Osteocyte (in vitro differentiated cells): Measurements from ENCODE around the gene GRM4. TPM values are rescaled to one million over a fixed set of nuclear protein-coding genes. Genes with fewer than 3 reads are reported as not detected.

Source experiments
- DNase-seq: peaks from one replicate; pipeline ENCODE4 v3.0.0; 2021; ENCODE audit warnings: mixed read lengths; ENCODE audit not compliant: unreplicated experiment; ENCODE audit errors: extremely low spot score
- H3K27ac Mint-ChIP-seq: one replicate; pipeline ENCODE4 v1.8.0; 2021; ENCODE audit warnings: mild to moderate bottlenecking, mixed read lengths; ENCODE audit not compliant: unreplicated experiment
- H3K27me3 Mint-ChIP-seq: one replicate; pipeline ENCODE4 v1.8.0; 2021; ENCODE audit warnings: mixed read lengths; ENCODE audit not compliant: unreplicated experiment
- H3K36me3 Mint-ChIP-seq: one replicate; pipeline ENCODE4 v1.8.0; 2021; ENCODE audit warnings: mixed read lengths; ENCODE audit not compliant: unreplicated experiment
- H3K4me1 Mint-ChIP-seq: one replicate; pipeline ENCODE4 v1.8.0; 2021; ENCODE audit warnings: mixed read lengths; ENCODE audit not compliant: unreplicated experiment
- H3K4me3 Mint-ChIP-seq: one replicate; pipeline ENCODE4 v1.8.0; 2021; ENCODE audit warnings: mild to moderate bottlenecking, moderate library complexity, mixed read lengths; ENCODE audit not compliant: unreplicated experiment
- H3K9me3 Mint-ChIP-seq: one replicate; pipeline ENCODE4 v1.8.0; 2021; ENCODE audit warnings: mixed read lengths; ENCODE audit not compliant: unreplicated experiment
- CTCF ChIP-seq: fragments of 200-600 bp; sonication (generic); IDR thresholded peaks from 2 replicates; pipeline ENCODE4 v1.5.0; 2021; ENCODE audit warnings: antibody characterized with exemption, mild to moderate bottlenecking, moderate library complexity
- total RNA-seq: library from RNA; stranded (reverse); gene quantifications from 2 replicates; pipeline ENCODE4 v1.2.1, GENCODE V29; 2021

GRM4 gene
- total RNA-seq, 1 donor from 2014 or later = 0.40 TPM

DNA sequence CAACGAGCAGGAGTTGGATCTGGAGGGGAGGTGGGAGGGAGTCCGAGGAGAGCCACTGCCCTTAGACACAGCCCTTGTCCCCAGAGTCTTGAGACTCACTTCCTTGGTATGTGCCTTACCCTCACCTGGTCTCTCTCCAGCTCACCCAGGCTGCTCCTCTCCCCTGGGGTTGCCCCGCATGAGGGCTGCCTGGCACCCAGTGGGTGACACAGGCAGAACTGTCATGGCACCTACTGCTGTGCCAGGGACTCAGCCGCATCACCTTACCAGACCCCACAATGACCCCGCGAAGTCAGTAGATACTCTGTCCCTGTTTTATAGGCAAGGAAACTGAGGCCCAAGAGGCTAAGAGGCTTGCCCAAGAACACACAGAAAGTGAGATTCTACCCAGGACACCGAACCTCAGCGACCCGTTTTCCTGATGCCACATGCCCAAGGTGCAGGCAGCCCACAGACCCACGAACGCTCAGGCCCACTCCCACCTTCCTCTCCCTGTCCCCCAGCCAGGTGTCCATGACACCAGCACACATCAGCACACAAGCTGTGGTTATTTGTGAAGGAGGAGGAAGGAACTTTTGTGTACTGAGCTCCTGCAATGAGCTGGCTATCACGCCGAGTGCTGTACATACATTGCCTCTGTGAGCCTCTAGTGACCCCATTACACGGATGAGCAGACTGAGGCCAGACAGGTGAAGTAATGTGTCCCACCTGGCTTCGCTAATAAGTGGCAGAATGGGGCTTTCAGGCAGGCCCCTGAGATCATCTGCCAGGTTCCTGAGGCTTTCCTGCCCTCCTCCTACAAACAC lies 168.1 kb downstream of the GRM4 start:
- Mint-ChIP-seq H3K4me1 (no peaks in the 10 kb centered on the region), H3K9me3 (no peaks in the 10 kb centered on the region), H3K36me3 (no peaks in the 10 kb centered on the region), H3K27ac (no peak overlapping the region), H3K27me3 (peaks cover 28% of the 10 kb centered on the region), H3K4me3 (no peak overlapping the region)
- DNase-seq = peak; percentile 72
- no peak for TF ChIP-seq CTCF

GRCh38 chr6:33976437-33977360 lies 169.2 kb downstream of the GRM4 start:
- H3K27me3 Mint-ChIP-seq = peaks cover 36% of the 10 kb centered on the region
- no peak overlapping the region for H3K4me3 Mint-ChIP-seq
- no peak overlapping the region for H3K27ac Mint-ChIP-seq
- H3K4me1 Mint-ChIP-seq = no peaks in the 10 kb centered on the region
- peaks cover 2% of the 10 kb centered on the region for H3K36me3 Mint-ChIP-seq
- peak; percentile 59 for DNase-seq
- peaks cover 4% of the 10 kb centered on the region for H3K9me3 Mint-ChIP-seq
- no peak for TF ChIP-seq CTCF

- H3K36me3 Mint-ChIP-seq = peaks cover 2% of the 10 kb centered on the region
- peaks cover 45% of the 10 kb centered on the region for H3K27me3 Mint-ChIP-seq
- TF ChIP-seq CTCF = no peak
- H3K4me3 Mint-ChIP-seq = no peak overlapping the region
- peaks cover 8% of the 10 kb centered on the region for H3K9me3 Mint-ChIP-seq
- peak; percentile 78 for DNase-seq
- H3K27ac Mint-ChIP-seq = no peak overlapping the region
- H3K4me1 Mint-ChIP-seq = no peaks in the 10 kb centered on the region
Measured at GRCh38 chr6:33975661-33976436, 170.0 kb downstream of the GRM4 start.

- H3K36me3 Mint-ChIP-seq = peaks cover 2% of the 10 kb centered on the region
- peaks cover 57% of the 10 kb centered on the region for H3K27me3 Mint-ChIP-seq
- no peak overlapping the region for H3K4me3 Mint-ChIP-seq
- DNase-seq = peak; percentile 57
- TF ChIP-seq CTCF = no peak
- H3K4me1 Mint-ChIP-seq = no peaks in the 10 kb centered on the region
- peaks cover 8% of the 10 kb centered on the region for H3K9me3 Mint-ChIP-seq
- no peak overlapping the region for H3K27ac Mint-ChIP-seq
Measured at GRCh38 chr6:33974471-33974870, 171.4 kb downstream of the GRM4 start.
